Measurements from ENCODE around the gene VWA2.

DNA sequence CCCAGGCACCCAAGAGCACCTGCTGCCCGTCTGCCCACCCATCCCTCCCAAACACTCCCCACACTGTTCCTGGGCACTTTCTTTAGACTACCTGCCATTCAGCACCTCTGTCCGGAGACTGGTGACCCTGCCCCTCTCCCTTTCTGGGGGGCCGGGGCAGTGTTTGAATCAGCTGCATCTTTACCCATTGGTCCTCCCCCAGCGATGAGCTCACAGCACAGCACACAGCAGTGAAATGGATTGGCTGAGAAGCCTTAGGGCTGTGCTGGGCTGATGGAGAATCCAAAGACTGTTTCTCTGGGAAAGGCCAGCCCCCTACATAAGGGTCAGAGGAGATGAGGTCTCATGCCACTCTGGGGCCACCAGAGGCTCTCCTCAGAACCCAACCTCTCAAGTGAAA lies 40.2 kb downstream of the VWA2 start:
- TF ChIP-seq POLR2A (IDR thresholded peaks at IDR 0.05): no peak
- TF ChIP-seq, protein P1, sequence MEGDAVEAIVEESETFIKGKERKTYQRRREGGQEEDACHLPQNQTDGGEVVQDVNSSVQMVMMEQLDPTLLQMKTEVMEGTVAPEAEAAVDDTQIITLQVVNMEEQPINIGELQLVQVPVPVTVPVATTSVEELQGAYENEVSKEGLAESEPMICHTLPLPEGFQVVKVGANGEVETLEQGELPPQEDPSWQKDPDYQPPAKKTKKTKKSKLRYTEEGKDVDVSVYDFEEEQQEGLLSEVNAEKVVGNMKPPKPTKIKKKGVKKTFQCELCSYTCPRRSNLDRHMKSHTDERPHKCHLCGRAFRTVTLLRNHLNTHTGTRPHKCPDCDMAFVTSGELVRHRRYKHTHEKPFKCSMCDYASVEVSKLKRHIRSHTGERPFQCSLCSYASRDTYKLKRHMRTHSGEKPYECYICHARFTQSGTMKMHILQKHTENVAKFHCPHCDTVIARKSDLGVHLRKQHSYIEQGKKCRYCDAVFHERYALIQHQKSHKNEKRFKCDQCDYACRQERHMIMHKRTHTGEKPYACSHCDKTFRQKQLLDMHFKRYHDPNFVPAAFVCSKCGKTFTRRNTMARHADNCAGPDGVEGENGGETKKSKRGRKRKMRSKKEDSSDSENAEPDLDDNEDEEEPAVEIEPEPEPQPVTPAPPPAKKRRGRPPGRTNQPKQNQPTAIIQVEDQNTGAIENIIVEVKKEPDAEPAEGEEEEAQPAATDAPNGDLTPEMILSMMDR (IDR thresholded peaks at IDR 0.05): no peak

All from uterus (tissue), 2 donors.